HEK293T (cell line): Measurements from ENCODE around the gene PHOSPHO2.

Experiments
- CTCF ChIA-PET: fragments of 350-600 bp; formaldehyde crosslinking; extraction: SDS; loops from one replicate; lab custom pipeline; 2021; ENCODE audit warnings: antibody characterized with exemption, inconsistent platforms; lab: Yijun Ruan, JAX
- POLR2A ChIA-PET: fragments of 350-600 bp; formaldehyde crosslinking; extraction: SDS; loops from one replicate; lab custom pipeline; 2020; ENCODE audit warnings: antibody characterized with exemption, inconsistent platforms; lab: Yijun Ruan, JAX
- DNase-seq: peaks from one replicate; pipeline ENCODE4 v3.0.0; 2012; ENCODE audit warnings: mixed read lengths; ENCODE audit errors: extremely low spot score
- ARNT ChIP-seq: fragments of 450-650 bp; IDR thresholded peaks from 2 replicates; pipeline ENCODE4 v1.6.1; 2017; ENCODE audit warnings: mild to moderate bottlenecking
- BHLHE40 ChIP-seq: fragments of 450-650 bp; IDR thresholded peaks from 2 replicates; pipeline ENCODE4 v1.6.1; 2016; ENCODE audit warnings: mild to moderate bottlenecking, moderate library complexity, borderline replicate concordance
- CTBP1 ChIP-seq: fragments of 450-650 bp; IDR thresholded peaks from 2 replicates; pipeline ENCODE4 v1.6.1; 2016; ENCODE audit warnings: borderline replicate concordance
- ELF4 ChIP-seq: fragments of 450-650 bp; IDR thresholded peaks from 2 replicates; pipeline ENCODE4 v1.6.1; 2017; ENCODE audit warnings: antibody characterized with exemption
- FOXA1 ChIP-seq: fragments of 450-650 bp; IDR thresholded peaks from 2 replicates; pipeline ENCODE4 v1.6.1; 2016; ENCODE audit warnings: mild to moderate bottlenecking
- FOXK2 ChIP-seq: fragments of 450-650 bp; IDR thresholded peaks from 2 replicates; pipeline ENCODE4 v1.6.1; 2016; ENCODE audit warnings: mild to moderate bottlenecking
- FOXM1 ChIP-seq: fragments of 450-650 bp; IDR thresholded peaks from 2 replicates; pipeline ENCODE4 v1.6.1; 2017; ENCODE audit warnings: mild to moderate bottlenecking, borderline replicate concordance
- HDGF ChIP-seq: fragments of 450-650 bp; IDR thresholded peaks from 2 replicates; pipeline ENCODE4 v1.6.1; 2017; ENCODE audit warnings: antibody characterized with exemption, borderline replicate concordance
- L3MBTL2 ChIP-seq: fragments of 450-650 bp; conservative IDR thresholded peaks from 2 replicates; pipeline ENCODE4 v1.6.1; 2016; ENCODE audit warnings: mild to moderate bottlenecking
- LEF1 ChIP-seq: fragments of 450-650 bp; IDR thresholded peaks from 2 replicates; pipeline ENCODE4 v1.6.1; 2017; ENCODE audit warnings: mild to moderate bottlenecking, borderline replicate concordance
- NFRKB ChIP-seq: fragments of 450-650 bp; IDR thresholded peaks from 2 replicates; pipeline ENCODE4 v1.6.1; 2016; ENCODE audit warnings: mild to moderate bottlenecking, moderate library complexity
- PKNOX1 ChIP-seq: fragments of 450-650 bp; IDR thresholded peaks from 2 replicates; pipeline ENCODE4 v1.6.1; 2016
- SP1 ChIP-seq: fragments of 450-650 bp; IDR thresholded peaks from 2 replicates; pipeline ENCODE4 v1.6.1; 2017
- SUZ12 ChIP-seq: fragments of 450-650 bp; IDR thresholded peaks from 2 replicates; pipeline ENCODE4 v1.6.1; 2016; ENCODE audit warnings: mild to moderate bottlenecking
- TARDBP ChIP-seq: fragments of 450-650 bp; IDR thresholded peaks from 2 replicates; pipeline ENCODE4 v1.6.1; 2016
- ZNF384 ChIP-seq: fragments of 450-650 bp; IDR thresholded peaks from 2 replicates; pipeline ENCODE4 v1.6.1; 2016

Gene PHOSPHO2

GRCh38 chr2:169664978-169665930 lies 29.0 kb upstream of the PHOSPHO2 start:
- TF ChIP-seq FOXK2 (no peak), ZNF384 (no peak), LEF1 (no peak), FOXM1 (no peak), SP1 (no peak)
- no peak for DNase-seq
- POLR2A ChIA-PET: no interaction called here
- CTCF ChIA-PET: interaction anchor here (0.6 to 1.0 kb wide), 2 partner anchors 14 to 269 kb away, joined by 3 read pairs; no protein-coding TSS in a partner anchor

GRCh38 chr2:169667583-169667982 lies 26.7 kb upstream of the PHOSPHO2 start:
- no peak for DNase-seq
- no peak for TF ChIP-seq ZNF384
- no peak for TF ChIP-seq BHLHE40
- no peak for TF ChIP-seq L3MBTL2
- TF ChIP-seq TARDBP: no peak
- no peak for TF ChIP-seq ARNT
- no peak for TF ChIP-seq SP1
- no peak for TF ChIP-seq FOXA1
- no peak for TF ChIP-seq ELF4
- no peak for TF ChIP-seq LEF1
- TF ChIP-seq PKNOX1: no peak
- TF ChIP-seq SUZ12: no peak
- TF ChIP-seq HDGF: no peak
- POLR2A ChIA-PET: no interaction called here
- CTCF ChIA-PET: no interaction called here

- ChIA-PET POLR2A (no interaction called here), CTCF (no interaction called here)
- no peak for DNase-seq
- TF ChIP-seq BHLHE40 (no peak), FOXK2 (no peak), SP1 (no peak), FOXA1 (no peak), FOXM1 (no peak), PKNOX1 (no peak), ARNT (no peak)
These were observed 24.0 kb upstream of the PHOSPHO2 start for GRCh38 chr2:169670215-169670651.

GRCh38 chr2:169670937-169671336 lies 23.3 kb upstream of the PHOSPHO2 start:
- CTCF ChIA-PET: no interaction called here
- TF ChIP-seq LEF1 (no peak), TARDBP (no peak), CTBP1 (no peak), ZNF384 (no peak), FOXM1 (no peak), PKNOX1 (no peak), NFRKB (no peak), SUZ12 (no peak), BHLHE40 (no peak), FOXA1 (no peak), ELF4 (no peak), L3MBTL2 (no peak), FOXK2 (no peak), HDGF (no peak), ARNT (no peak)
- no peak for DNase-seq
- POLR2A ChIA-PET: no interaction called here

GRCh38 chr2:169672406-169672805 lies 21.9 kb upstream of the PHOSPHO2 start:
- no peak for DNase-seq
- TF ChIP-seq PKNOX1 (no peak), TARDBP (no peak)
- POLR2A ChIA-PET: no interaction called here
- CTCF ChIA-PET: no interaction called here

GRCh38 chr2:169673106-169673505 lies 21.2 kb upstream of the PHOSPHO2 start:
- TF ChIP-seq SUZ12 (no peak), BHLHE40 (no peak), CTBP1 (no peak), ARNT (no peak), SP1 (no peak), FOXM1 (no peak), ZNF384 (no peak)
- POLR2A ChIA-PET: no interaction called here
- CTCF ChIA-PET: no interaction called here

More at GRCh38 chr2:169673106-169673505, 21.2 kb upstream of the PHOSPHO2 start:
- no peak for DNase-seq
